Muscle layer of duodenum (tissue), 2 donors: ENCODE results near the gene ARMH1.

Source experiments
- H3K27ac ChIP-seq: one replicate; pipeline ENCODE4 v1.7.0; 2013; ENCODE audit warnings: mild to moderate bottlenecking, low read length
- H3K27me3 ChIP-seq: one replicate; pipeline ENCODE4 v1.7.0; 2013; ENCODE audit warnings: low read depth, mild to moderate bottlenecking, control low read depth, low read length
- H3K36me3 ChIP-seq, 2 donors: one replicate each; pipeline ENCODE4 v1.7.0; 2013; ENCODE audit warnings: low read length in 2 of 2, control low read depth in 1 of 2, mild to moderate bottlenecking in 1 of 2; ENCODE audit not compliant: insufficient read depth in 2 of 2, control insufficient read depth in 1 of 2
- H3K4me1 ChIP-seq, 2 donors: one replicate each; pipeline ENCODE4 v1.7.0; 2013; ENCODE audit warnings: low read length in 2 of 2, mild to moderate bottlenecking in 2 of 2, control low read depth in 1 of 2, moderate library complexity in 1 of 2; ENCODE audit not compliant: insufficient read depth in 2 of 2, control insufficient read depth in 1 of 2
- H3K4me3 ChIP-seq, 2 donors: one replicate each; pipeline ENCODE4 v1.7.0; 2013; ENCODE audit warnings: low read length in 2 of 2, low read depth in 1 of 2, mild to moderate bottlenecking in 1 of 2
- H3K9me3 ChIP-seq, 2 donors: one replicate each; pipeline ENCODE4 v1.7.0; 2013; ENCODE audit warnings: low read length in 2 of 2, control low read depth in 1 of 2, mild to moderate bottlenecking in 1 of 2; ENCODE audit not compliant: control insufficient read depth in 1 of 2
- donor health status: healthy.

Gene ARMH1

DNA sequence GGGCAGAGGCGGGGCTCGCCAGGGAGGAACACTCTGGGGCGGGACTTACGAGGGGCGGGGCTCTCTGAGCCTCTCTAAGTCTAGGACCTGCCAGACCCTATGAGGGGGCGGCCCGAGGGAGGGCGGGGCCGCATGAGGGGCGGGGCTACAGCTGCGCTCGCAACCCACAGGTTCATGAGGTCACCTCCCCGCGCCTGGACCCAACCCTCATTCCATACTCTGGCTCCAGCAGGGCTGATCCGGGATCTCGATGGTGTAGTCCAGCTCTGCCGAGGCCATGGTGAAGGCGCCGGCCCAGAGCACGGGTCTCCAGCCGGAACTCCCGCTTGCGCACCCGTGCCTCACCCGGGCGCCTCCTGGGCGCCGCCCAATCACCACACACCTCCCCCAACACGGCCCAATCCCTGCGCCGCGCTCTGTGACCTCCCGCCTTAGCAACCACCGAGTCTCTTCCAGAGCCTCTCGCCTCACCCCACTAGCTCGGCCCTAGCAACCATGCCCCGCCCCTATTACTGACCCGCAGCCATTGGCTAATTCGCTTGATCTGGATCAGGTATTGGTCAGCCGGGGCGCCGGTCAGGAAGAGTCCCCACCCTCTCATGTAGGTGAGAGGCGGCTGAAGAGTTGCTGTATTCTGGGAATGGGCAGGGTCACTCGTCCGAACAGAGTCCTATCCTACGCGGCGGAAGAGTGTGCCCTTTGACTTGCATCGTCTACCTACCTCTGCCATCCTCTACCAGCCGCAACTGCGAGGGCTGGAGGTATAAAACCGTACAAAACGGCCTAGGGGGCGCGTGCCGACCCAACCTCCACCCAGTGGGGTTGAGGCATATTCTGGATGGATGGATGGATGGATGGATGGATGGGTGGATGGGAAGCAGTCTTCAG is at the start of gene ARMH1, which contains the start of gene TMEM53:
TSS of gene ARMH1 (plus strand) at position 602 of the 888 bp plus-strand sequence. CDS start 14,984 bp downstream, outside the sequence.
TSS of gene TMEM53 (minus strand) at position 369 of the 888 bp plus-strand sequence. CDS start at position 279, 90 bp downstream.
- Histone ChIP-seq H3K4me1 (peaks cover 16 to 30% of the 10 kb centered on the region in 2 donors), H3K27ac (peak within 1 kb of the TSS; percentile 93), H3K27me3 (no peaks in the 10 kb centered on the region), H3K36me3 (no peaks in the 10 kb centered on the region), H3K9me3 (no peaks in the 10 kb centered on the region), H3K4me3 (peak within 1 kb of the TSS; percentile 72 to 90)

DNA sequence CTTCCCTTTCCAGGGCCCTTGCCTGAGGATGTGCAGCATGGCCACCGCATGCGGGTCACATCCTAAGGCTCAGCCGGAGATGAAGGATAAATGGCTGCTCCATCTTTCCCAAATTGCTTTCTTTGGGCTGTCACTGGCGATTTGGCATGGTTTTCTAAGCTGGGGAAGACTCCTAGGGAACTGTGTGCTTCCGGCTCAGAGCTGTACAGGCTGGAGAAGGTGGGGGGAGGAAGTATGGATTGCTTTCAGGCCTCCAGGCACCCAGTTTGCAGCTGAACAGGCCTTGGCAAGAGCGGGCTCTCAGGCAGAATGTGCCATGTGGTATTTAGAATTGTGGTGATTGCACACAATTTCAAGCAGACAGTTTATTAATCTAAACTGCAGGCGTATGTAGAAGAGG is 49.2 kb upstream of the ARMH1 start:
- H3K27me3 ChIP-seq = no peaks in the 10 kb centered on the region
- no peaks in the 10 kb centered on the region for H3K4me1 ChIP-seq
- H3K36me3 ChIP-seq = no peaks in the 10 kb centered on the region
- no peaks in the 10 kb centered on the region for H3K9me3 ChIP-seq
- H3K27ac ChIP-seq = no peak overlapping the region
- no peak overlapping the region for H3K4me3 ChIP-seq

DNA sequence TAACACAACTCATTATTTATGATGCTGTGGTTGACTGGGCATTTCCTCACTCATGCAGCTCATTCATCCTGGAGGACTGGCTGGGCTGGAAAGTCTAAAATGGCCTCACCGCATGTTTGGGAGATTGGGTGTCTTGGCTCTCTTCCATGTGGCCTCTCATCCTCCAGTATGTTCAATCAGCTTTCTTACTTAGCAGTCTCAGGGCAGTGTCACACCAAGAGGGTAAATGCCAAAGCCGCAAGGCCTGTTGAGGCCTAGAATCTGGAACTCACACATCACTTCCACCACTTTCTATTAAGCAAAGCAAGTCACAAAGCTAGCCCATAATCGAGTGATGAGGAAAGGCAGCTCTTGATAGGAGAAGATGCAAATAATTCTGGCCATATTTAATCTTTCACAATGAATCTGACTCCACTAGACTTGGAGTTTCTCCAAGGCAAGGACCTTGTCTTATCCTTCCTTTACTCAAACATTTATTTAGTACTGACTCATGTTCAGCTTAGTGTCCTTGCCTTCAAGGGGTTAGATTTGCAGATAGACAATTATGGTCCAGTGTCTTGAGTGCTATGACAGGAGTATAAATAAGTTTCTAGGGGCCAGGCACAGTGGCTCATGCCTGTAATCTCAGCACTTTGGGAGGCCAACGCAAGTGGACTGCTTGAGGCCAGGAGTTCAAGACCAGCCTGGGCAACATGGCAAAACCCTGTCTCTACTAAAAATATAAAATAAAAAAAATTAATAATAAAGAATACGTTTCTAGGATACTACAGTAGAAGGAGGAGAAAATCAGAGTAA is 45.4 kb upstream of the ARMH1 start:
- no peak overlapping the region for H3K27ac ChIP-seq
- no peaks in the 10 kb centered on the region for H3K9me3 ChIP-seq
- peaks cover 8 to 9% of the 10 kb centered on the region in 2 donors for H3K36me3 ChIP-seq
- no peaks in the 10 kb centered on the region for H3K27me3 ChIP-seq
- peaks cover 19 to 21% of the 10 kb centered on the region in 2 donors for H3K4me1 ChIP-seq
- no peak overlapping the region for H3K4me3 ChIP-seq

DNA sequence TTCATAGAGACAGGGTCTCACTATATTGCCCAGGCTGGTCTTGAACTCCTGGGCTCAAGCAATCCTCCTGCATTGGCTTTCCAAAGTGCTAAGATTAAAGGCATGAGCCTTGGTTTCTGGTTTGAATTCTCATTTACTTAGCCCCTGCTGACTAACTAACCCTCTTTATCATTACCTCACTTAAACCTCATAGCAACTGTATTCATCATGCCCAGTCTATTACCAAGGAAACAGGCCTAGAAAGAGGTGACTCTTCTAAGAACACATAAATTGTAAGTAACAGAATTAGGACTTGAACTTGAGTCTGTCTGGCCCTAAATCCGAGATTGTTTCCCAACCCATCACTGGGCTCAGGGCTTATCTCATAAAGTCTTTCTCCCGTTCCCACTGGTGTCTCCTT is 44.4 kb upstream of the ARMH1 start:
- Histone ChIP-seq H3K4me1 (peaks cover 19 to 25% of the 10 kb centered on the region in 2 donors), H3K27ac (no peak overlapping the region)

DNA sequence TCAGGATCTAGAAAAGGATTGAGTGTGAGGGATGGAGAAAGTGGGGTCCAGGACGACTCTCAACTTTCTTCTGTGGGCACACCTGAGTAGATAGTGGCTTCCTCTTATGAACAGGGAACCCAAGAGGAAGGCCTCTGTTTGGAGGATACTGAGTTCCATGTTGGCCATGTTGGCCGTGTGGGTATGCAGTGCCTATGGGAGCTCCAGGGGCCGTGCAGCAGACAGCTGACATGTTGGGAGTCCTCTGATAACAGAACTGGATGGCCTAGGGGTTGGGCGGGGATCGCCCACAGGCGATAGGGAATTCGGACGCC is 43.2 kb upstream of the ARMH1 start:
- Histone ChIP-seq H3K4me1 (peaks cover 19 to 31% of the 10 kb centered on the region in 2 donors), H3K27ac (peak overlapping the region; percentile 91), H3K36me3 (peaks cover 27 to 29% of the 10 kb centered on the region in 2 donors), H3K4me3 (peak overlapping the region; percentile 64 to 70), H3K9me3 (no peaks in the 10 kb centered on the region), H3K27me3 (no peaks in the 10 kb centered on the region)

More for the DNA sequence above, 44.4 kb upstream of the ARMH1 start:
- Histone ChIP-seq H3K27me3 (no peaks in the 10 kb centered on the region), H3K4me3 (no peak overlapping the region), H3K36me3 (peaks cover 15 to 17% of the 10 kb centered on the region in 2 donors), H3K9me3 (no peaks in the 10 kb centered on the region)

DNA sequence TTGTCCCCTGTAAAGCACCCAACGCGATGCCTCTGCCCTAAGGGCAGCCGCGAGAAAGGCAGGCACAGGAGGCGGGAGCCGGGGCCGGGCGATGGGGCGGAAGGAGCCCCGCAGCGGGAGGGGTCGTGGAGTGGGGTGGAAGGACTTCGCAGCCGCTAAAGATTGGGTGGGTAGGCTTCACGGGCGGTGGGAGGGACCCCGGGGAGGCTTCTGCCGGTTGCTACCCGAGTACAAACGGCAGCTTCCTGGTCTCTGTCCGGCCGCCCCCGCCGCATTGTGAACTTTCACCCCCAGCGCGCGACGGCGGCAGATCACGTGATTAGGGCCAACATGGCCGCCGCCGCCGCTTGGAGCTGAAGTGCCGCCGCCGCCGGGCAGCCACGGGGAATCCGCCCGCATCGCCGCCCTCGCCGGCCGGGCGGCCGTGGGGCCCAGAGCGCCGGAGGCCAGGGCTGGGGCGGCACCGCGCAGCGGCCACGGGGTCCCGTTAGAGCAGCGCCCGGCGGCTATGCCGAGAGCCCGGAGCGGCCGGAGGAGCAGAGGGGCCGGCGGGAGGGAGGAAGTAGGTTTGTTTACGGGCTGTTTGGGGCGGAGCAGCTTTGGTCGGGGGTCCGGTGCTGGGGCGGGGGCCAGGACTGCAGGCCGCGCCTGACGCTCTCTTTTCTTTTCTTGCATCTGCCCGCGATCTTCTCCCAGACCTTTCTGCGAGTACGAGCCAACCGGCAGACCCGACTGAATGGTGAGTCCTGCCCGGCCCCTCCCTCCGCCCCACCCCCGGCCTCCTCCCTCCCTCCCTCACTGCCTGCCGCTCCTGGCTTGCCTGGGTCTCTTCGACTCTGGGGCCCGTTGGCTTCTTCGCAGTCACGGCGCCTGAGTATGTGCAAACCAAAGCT is 42.6 kb upstream of the ARMH1 start:
- peak overlapping the region; percentile 91 for H3K27ac ChIP-seq
- no peaks in the 10 kb centered on the region for H3K27me3 ChIP-seq
- H3K4me1 ChIP-seq = peaks cover 19 to 37% of the 10 kb centered on the region in 2 donors
- peak overlapping the region; percentile 64 to 75 for H3K4me3 ChIP-seq
- no peaks in the 10 kb centered on the region for H3K9me3 ChIP-seq
- H3K36me3 ChIP-seq = peaks cover 33 to 35% of the 10 kb centered on the region in 2 donors

DNA sequence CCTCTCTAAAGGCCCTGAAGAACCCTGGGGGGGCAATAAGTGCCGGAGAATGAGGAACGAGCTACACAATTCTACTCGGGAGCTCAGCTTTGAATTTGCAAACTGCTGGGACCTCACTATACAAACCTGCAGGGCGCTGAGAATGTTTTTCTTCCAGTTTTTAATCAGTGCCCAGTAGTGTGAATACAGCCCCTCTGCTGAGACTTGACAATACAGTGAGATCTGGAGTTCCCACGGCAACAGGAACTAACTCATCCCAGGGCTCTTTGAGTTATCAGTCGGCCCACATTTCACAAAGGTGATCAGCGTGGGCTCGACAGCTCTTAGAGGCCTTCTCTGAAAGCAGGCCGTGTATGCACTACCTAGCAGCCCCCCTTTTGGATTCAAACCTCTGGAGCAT is 41.9 kb upstream of the ARMH1 start:
- peaks cover 39 to 42% of the 10 kb centered on the region in 2 donors for H3K36me3 ChIP-seq
- peaks cover 19 to 39% of the 10 kb centered on the region in 2 donors for H3K4me1 ChIP-seq
- no peaks in the 10 kb centered on the region for H3K9me3 ChIP-seq
- no peaks in the 10 kb centered on the region for H3K27me3 ChIP-seq
- H3K27ac ChIP-seq = peak overlapping the region; percentile 76
- H3K4me3 ChIP-seq = peak overlapping the region; percentile 64 to 75

DNA sequence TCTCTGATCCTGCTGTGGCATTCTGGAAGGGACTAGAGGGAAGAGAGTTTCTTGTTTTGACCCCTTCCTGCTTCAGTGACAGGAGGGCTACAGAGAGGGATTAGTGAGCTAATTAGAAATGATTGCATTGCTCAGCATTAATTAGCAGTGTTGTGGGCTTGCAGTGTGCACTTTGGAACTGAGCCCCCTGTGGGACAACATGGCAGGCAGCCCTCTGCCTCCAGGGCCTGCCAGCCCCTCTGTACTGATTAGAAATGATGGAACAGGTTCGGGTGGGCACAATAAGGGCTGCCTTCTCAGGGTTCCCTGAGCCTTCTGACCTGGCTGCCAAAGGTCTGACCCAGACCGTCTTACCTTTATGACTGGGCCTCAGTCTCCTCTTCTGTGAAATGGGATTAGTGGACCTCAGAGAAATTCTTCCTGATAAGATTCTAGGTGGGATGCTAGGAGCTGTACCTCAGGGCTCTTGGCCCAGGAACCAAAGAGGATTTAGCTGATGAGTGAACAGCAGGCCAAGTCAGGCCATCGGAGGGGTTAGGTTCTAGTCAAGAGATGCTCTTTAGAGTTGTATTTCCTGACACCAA is 39.8 kb upstream of the ARMH1 start:
- H3K27ac ChIP-seq = no peak overlapping the region
- no peaks in the 10 kb centered on the region for H3K9me3 ChIP-seq
- no peak overlapping the region for H3K4me3 ChIP-seq
- H3K27me3 ChIP-seq = no peaks in the 10 kb centered on the region
- H3K36me3 ChIP-seq = peaks cover 57 to 58% of the 10 kb centered on the region in 2 donors
- peaks cover 19 to 39% of the 10 kb centered on the region in 2 donors for H3K4me1 ChIP-seq

DNA sequence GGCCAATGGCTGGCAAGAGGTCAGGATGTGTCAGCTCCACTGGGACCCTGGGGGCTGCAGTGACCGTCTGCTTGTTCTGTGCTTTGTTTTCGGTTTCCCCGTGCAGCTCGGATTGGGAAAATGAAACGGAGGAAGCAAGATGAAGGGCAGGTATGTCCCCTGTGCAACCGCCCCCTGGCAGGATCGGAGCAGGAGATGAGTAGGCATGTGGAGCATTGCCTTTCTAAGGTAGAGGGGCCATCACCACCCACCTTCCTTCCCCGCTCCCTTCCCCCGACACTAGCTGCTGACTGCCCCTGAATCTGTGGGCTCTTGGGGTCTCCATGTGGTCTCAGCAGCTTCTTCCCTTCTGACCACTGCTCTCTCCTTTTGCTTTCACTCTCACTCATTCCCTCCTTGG is 39.1 kb upstream of the ARMH1 start:
- Histone ChIP-seq H3K27me3 (no peaks in the 10 kb centered on the region), H3K36me3 (peaks cover 62 to 63% of the 10 kb centered on the region in 2 donors), H3K4me1 (peaks cover 19 to 39% of the 10 kb centered on the region in 2 donors), H3K27ac (no peak overlapping the region), H3K4me3 (no peak overlapping the region), H3K9me3 (no peaks in the 10 kb centered on the region)

DNA sequence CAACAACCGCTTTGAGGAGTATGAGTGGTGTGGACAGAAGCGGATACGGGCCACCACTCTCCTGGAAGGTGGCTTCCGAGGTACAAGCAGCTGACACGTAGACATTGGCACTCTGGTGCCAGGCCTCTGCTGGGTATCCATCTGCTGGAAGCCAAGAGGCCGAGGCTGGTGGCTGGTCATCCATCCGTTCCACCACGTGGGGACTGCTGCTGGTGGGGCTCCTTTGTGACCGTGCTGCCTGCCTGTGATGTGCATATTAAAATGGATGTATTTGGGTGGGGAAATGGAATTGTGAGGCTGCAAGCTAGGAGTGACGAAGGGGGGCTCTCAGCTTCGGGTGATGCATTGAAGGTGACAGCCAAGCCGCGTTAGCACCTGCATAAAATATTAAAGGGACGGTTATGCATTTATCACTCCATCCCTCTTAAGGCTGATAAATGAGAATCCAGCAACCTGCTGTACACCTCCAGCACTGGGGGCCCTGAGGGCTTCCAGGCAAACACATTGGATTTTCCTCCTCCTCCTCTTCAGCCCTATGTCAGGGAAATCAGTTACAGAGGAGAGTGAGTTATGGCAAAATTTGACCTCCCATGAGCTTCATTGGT is 38.3 kb upstream of the ARMH1 start:
- Histone ChIP-seq H3K27ac (no peak overlapping the region), H3K36me3 (peaks cover 66 to 69% of the 10 kb centered on the region in 2 donors), H3K27me3 (no peaks in the 10 kb centered on the region), H3K9me3 (no peaks in the 10 kb centered on the region), H3K4me1 (peaks cover 16 to 38% of the 10 kb centered on the region in 2 donors), H3K4me3 (no peak overlapping the region)
